ENCODE data around the gene SRSF9. TPM values are rescaled to one million over a fixed set of nuclear protein-coding genes. Genes with fewer than 3 reads are reported as not detected.

SRSF9 gene
- total RNA-seq, 1 experiment from 2014 or later = 297 TPM

GRCh38 chr12:120490325-120490724 is 20.8 kb upstream of the SRSF9 start:
- CTCF ChIA-PET = no interaction called here
- intact Hi-C loops (cut with micrococcal nuclease) = no loop called here
- H2AFZ ChIP-seq (ENCODE audit: low read depth, low read length, poor library complexity, severe bottlenecking) = no peak overlapping the region
- RAD21 ChIA-PET (ENCODE audit: low non-redundant PET in 1 of 2, low total read pairs in 2 of 2, uncharacterized antibody in 2 of 2, unreplicated experiment in 2 of 2) = no interaction called here
- DNase-seq (ENCODE audit: low read depth, low spot score) (no peak), ATAC-seq (no peak)
- POLR2A ChIA-PET = no interaction called here
- H3K9ac ChIP-seq (ENCODE audit: low read length) = no peak overlapping the region
- H3K4me3 ChIP-seq (replicated peaks in 1 of 2; ENCODE audit: low read depth in 1 of 2, low read length in 2 of 2) = no peak overlapping the region
- H3K4me1 ChIP-seq (ENCODE audit: control insufficient read depth in 1 of 2, insufficient read depth in 2 of 2, low read length in 2 of 2) = peaks cover 3 to 7% of the 10 kb centered on the region in 2 experiments; a peak in 2 of 4 replicates
- no peaks in the 10 kb centered on the region for H3K9me3 ChIP-seq (ENCODE audit: control insufficient read depth in 1 of 2, insufficient read depth in 1 of 2, low read depth in 1 of 2, low read length in 2 of 2)
- no TSS peak for BruUV-seq (replicated peaks)
- H3K9me2 ChIP-seq (ENCODE audit: insufficient read depth) = no peaks in the 10 kb centered on the region
- no peaks in the 10 kb centered on the region for H4K20me1 ChIP-seq (ENCODE audit: insufficient read depth)
- H3K4me2 ChIP-seq (ENCODE audit: low read length) = no peak overlapping the region
- no peaks in the 10 kb centered on the region; a peak in 2 of 4 replicates for H3K36me3 ChIP-seq (ENCODE audit: control insufficient read depth in 1 of 2, insufficient read depth in 2 of 2, low read length in 2 of 2)
- peaks cover 13% of the 10 kb centered on the region; the same call in 1 of the 2 replicates for H3K79me2 ChIP-seq (ENCODE audit: insufficient read depth, low read length)
- H3K27ac ChIP-seq (ENCODE audit: low read depth, low read length) = no peak overlapping the region
- H3K27me3 ChIP-seq (ENCODE audit: insufficient read depth, low read length) = no peaks in the 10 kb centered on the region
- no peak for TF ChIP-seq CEBPB (IDR thresholded peaks at IDR 0.05; ENCODE audit: low read depth)
- TF ChIP-seq JUND (IDR thresholded peaks at IDR 0.05) = no peak
- no peak for TF ChIP-seq CBX3 (IDR thresholded peaks at IDR 0.05; ENCODE audit: low read depth)
- TF ChIP-seq RAD21 (IDR thresholded peaks at IDR 0.05; ENCODE audit: low read depth) = no peak

- POLR2A ChIA-PET = no interaction called here
- intact Hi-C loops (cut with micrococcal nuclease) = no loop called here
Observed at GRCh38 chr12:120489018-120489417, 19.5 kb upstream of the SRSF9 start.

More at GRCh38 chr12:120489018-120489417, 19.5 kb upstream of the SRSF9 start:
- DNase-seq (ENCODE audit: low read depth, low spot score) = no peak
- BruUV-seq (replicated peaks) = no TSS peak
- no peak for TF ChIP-seq RAD21 (IDR thresholded peaks at IDR 0.05; ENCODE audit: low read depth)
- no peak for TF ChIP-seq MAX (IDR thresholded peaks at IDR 0.05)
- TF ChIP-seq SIN3A (IDR thresholded peaks at IDR 0.05; ENCODE audit: low read depth) = no peak
- no peak for TF ChIP-seq ZBTB33 (IDR thresholded peaks at IDR 0.05; ENCODE audit: extremely low read depth, insufficient replicate concordance, low read length)
- TF ChIP-seq SP1 (IDR thresholded peaks at IDR 0.05; ENCODE audit: low read depth) = no peak
- TF ChIP-seq EZH2 (IDR thresholded peaks at IDR 0.05) = no peak
- TF ChIP-seq ELF1 (IDR thresholded peaks at IDR 0.05; ENCODE audit: borderline replicate concordance, low read depth) = no peak
- TF ChIP-seq REST (IDR thresholded peaks at IDR 0.05; ENCODE audit: low read depth) = no peak
- no peak for TF ChIP-seq EZH2phosphoT487 (IDR thresholded peaks at IDR 0.05; ENCODE audit: borderline replicate concordance)
- H3K27ac ChIP-seq (ENCODE audit: low read depth, low read length) = no peak overlapping the region
- no peak overlapping the region for H2AFZ ChIP-seq (ENCODE audit: low read depth, low read length, poor library complexity, severe bottlenecking)
- H3K9ac ChIP-seq (ENCODE audit: low read length) = no peak overlapping the region
- H3K9me3 ChIP-seq (ENCODE audit: control insufficient read depth in 1 of 2, insufficient read depth in 1 of 2, low read depth in 1 of 2, low read length in 2 of 2) = no peaks in the 10 kb centered on the region
- no peaks in the 10 kb centered on the region for H3K27me3 ChIP-seq (ENCODE audit: insufficient read depth, low read length)
- no peak for ATAC-seq
- H3K79me2 ChIP-seq (ENCODE audit: insufficient read depth, low read length) = 0 out of 2 replicates have a peak, but pooled peaks cover 3% of the 10 kb centered on the region
- no peak overlapping the region for H3K4me3 ChIP-seq (replicated peaks in 1 of 2; ENCODE audit: low read depth in 1 of 2, low read length in 2 of 2)
- H3K36me3 ChIP-seq (ENCODE audit: control insufficient read depth in 1 of 2, insufficient read depth in 2 of 2, low read length in 2 of 2) = no peaks in the 10 kb centered on the region; a peak in 2 of 4 replicates
- ChIA-PET RAD21 (ENCODE audit: low non-redundant PET in 1 of 2, low total read pairs in 2 of 2, uncharacterized antibody in 2 of 2, unreplicated experiment in 2 of 2) (no interaction called here), CTCF (no interaction called here)
- no peaks in the 10 kb centered on the region for H3K9me2 ChIP-seq (ENCODE audit: insufficient read depth)
- H3K4me1 ChIP-seq (ENCODE audit: control insufficient read depth in 1 of 2, insufficient read depth in 2 of 2, low read length in 2 of 2) = no peaks in the 10 kb centered on the region
- no peaks in the 10 kb centered on the region for H4K20me1 ChIP-seq (ENCODE audit: insufficient read depth)
- H3K4me2 ChIP-seq (ENCODE audit: low read length) = no peak overlapping the region
